H1 (cell line): ENCODE measurements around the gene DLL4. TPM values are rescaled to one million over a fixed set of nuclear protein-coding genes. Genes with fewer than 3 reads are reported as not detected.
"Not testable (repeated sequence)": the region's sequence is repeated elsewhere in the genome, so short reads cannot be mapped to it uniquely, and the experiment has no call there.

Experiments
- CTCF ChIA-PET: fragments of 300-600 bp; sonication (Branson Sonifier 250); formaldehyde crosslinking; loops from one replicate; lab custom pipeline; 2021; ENCODE audit not compliant: partially characterized antibody; lab: Charles Lee
- POLR2A ChIA-PET: fragments of 300-600 bp; sonication (Branson Sonifier 250); formaldehyde crosslinking; loops from one replicate; lab custom pipeline; 2021; ENCODE audit warnings: inconsistent platforms; ENCODE audit not compliant: partially characterized antibody; lab: Charles Lee
- DNase-seq, 2 experiments: peaks; one replicate each; pipeline versions ENCODE4 v3.0.0 to v3.0.0-alpha.2; 2010 to 2022; ENCODE audit warnings: low spot score in 2 of 2, low read depth in 1 of 2, mixed read lengths in 1 of 2
- FAIRE-seq: peaks from 2 replicates; lab custom pipeline; 2011; peaks lifted over from hg19 to GRCh38; lab: Jason Lieb, UNC
- H2AFZ ChIP-seq: 2 replicates; pipeline ENCODE4 v1.8.1; 2012; ENCODE audit warnings: low read length, inconsistent platforms
- H2AK5ac ChIP-seq: 2 replicates; pipeline ENCODE4 v1.6.1; 2013; ENCODE audit warnings: low read depth, low read length
- H2BK120ac ChIP-seq: replicated peaks from 2 replicates; pipeline ENCODE3; 2013; ENCODE audit warnings: low read depth, low read length, inconsistent platforms
- H2BK12ac ChIP-seq: 2 replicates; pipeline ENCODE4 v1.6.1; 2013; ENCODE audit warnings: low read depth, low read length
- H2BK15ac ChIP-seq: 2 replicates; pipeline ENCODE4 v1.6.1; 2013; ENCODE audit warnings: low read length
- H2BK20ac ChIP-seq: 2 replicates; pipeline ENCODE4 v1.6.1; 2013; ENCODE audit warnings: low read length
- H2BK5ac ChIP-seq: 2 replicates; pipeline ENCODE4 v1.6.1; 2013; ENCODE audit warnings: low read depth, low read length
- H3K14ac ChIP-seq: 2 replicates; pipeline ENCODE4 v1.6.1; 2013; ENCODE audit warnings: inconsistent platforms; ENCODE audit not compliant: insufficient read length
- H3K18ac ChIP-seq: 2 replicates; pipeline ENCODE4 v1.6.1; 2013; ENCODE audit warnings: low read length; ENCODE audit errors: extremely low read depth
- H3K23ac ChIP-seq: 2 replicates; pipeline ENCODE4 v1.6.1; 2013; ENCODE audit warnings: inconsistent platforms; ENCODE audit not compliant: insufficient read length
- H3K23me2 ChIP-seq: 2 replicates; pipeline ENCODE4 v1.6.1; 2013; ENCODE audit warnings: low read depth, low read length
- H3K27ac ChIP-seq: 2 replicates; pipeline ENCODE4 v1.6.1; 2011; ENCODE audit warnings: low read depth, low read length, inconsistent platforms
- H3K27me3 ChIP-seq, 4 experiments: replicated peaks in 1 of 4; 1 replicate in 1 of 4; 2 replicates in 3 of 4; pipeline versions ENCODE4 v1.6.1 to v1.8.1; 2011 to 2013; ENCODE audit warnings: low read length in 3 of 4, mild to moderate bottlenecking in 3 of 4, inconsistent platforms in 2 of 4, mixed read lengths in 2 of 4, moderate library complexity in 1 of 4; ENCODE audit not compliant: control insufficient read depth in 3 of 4, insufficient read depth in 3 of 4; ENCODE audit errors: extremely low read depth in 1 of 4
- H3K36me3 ChIP-seq, 4 experiments: 2 replicates each; pipeline versions ENCODE4 v1.6.1 to v1.8.1; 2011 to 2013; ENCODE audit warnings: mild to moderate bottlenecking in 4 of 4, low read length in 3 of 4, moderate library complexity in 2 of 4, control low read depth in 1 of 4, inconsistent platforms in 1 of 4; ENCODE audit not compliant: insufficient read depth in 4 of 4, control insufficient read depth in 2 of 4
- H3K4ac ChIP-seq: replicated peaks from 2 replicates; pipeline ENCODE3; 2013; ENCODE audit warnings: low read length, low read depth, mixed read lengths, inconsistent platforms; ENCODE audit not compliant: insufficient read length
- H3K4me1 ChIP-seq, 4 experiments: replicated peaks in 1 of 4; 1 replicate in 1 of 4; 2 replicates in 3 of 4; pipeline versions ENCODE4 v1.6.1 to v1.8.1; 2011 to 2013; ENCODE audit warnings: low read length in 3 of 4, inconsistent platforms in 2 of 4, mixed read lengths in 1 of 4; ENCODE audit not compliant: insufficient read depth in 4 of 4, control insufficient read depth in 3 of 4
- H3K4me2 ChIP-seq, 2 experiments: 2 replicates each; pipeline versions ENCODE4 v1.6.1 to v1.8.1; 2011 to 2013; ENCODE audit warnings: low read depth in 2 of 2, low read length in 2 of 2, control low read depth in 1 of 2, inconsistent platforms in 1 of 2, mild to moderate bottlenecking in 1 of 2; ENCODE audit not compliant: insufficient read depth in 1 of 2
- H3K4me3 ChIP-seq, 4 experiments: fragments of 200-600, 300-600 bp in 1 of 4; sonication (generic), shearing (Covaris generic), sonication (Bioruptor Twin) in 1 of 4; 2 replicates each; pipeline versions ENCODE4 v1.5.1 to v1.8.1; 2011 to 2016; ENCODE audit warnings: low read length in 4 of 4, low read depth in 3 of 4, control low read depth in 2 of 4, inconsistent platforms in 2 of 4, mild to moderate bottlenecking in 2 of 4, mixed read lengths in 1 of 4, moderate library complexity in 1 of 4; ENCODE audit not compliant: insufficient read depth in 2 of 4; ENCODE audit errors: extremely low read depth in 1 of 4
- H3K56ac ChIP-seq: replicated peaks from 2 replicates; pipeline ENCODE3; 2013; ENCODE audit warnings: low read depth, mild to moderate bottlenecking, mixed read lengths, low read length, inconsistent platforms; ENCODE audit not compliant: insufficient read length
- H3K79me1 ChIP-seq: 2 replicates; pipeline ENCODE4 v1.6.1; 2013; ENCODE audit warnings: low read depth, low read length, control low read depth
- H3K79me2 ChIP-seq, 2 experiments: 2 replicates each; pipeline versions ENCODE4 v1.6.1 to v1.8.1; 2012 to 2013; ENCODE audit warnings: low read length in 2 of 2, mild to moderate bottlenecking in 2 of 2, inconsistent platforms in 1 of 2; ENCODE audit not compliant: insufficient read depth in 2 of 2, control insufficient read depth in 1 of 2
- H3K9ac ChIP-seq, 4 experiments: replicated peaks in 1 of 4; 1 replicate in 1 of 4; 2 replicates in 3 of 4; pipeline versions ENCODE4 v1.6.1 to v1.8.1; 2011 to 2013; ENCODE audit warnings: low read depth in 3 of 4, low read length in 3 of 4, control low read depth in 2 of 4, mild to moderate bottlenecking in 2 of 4, moderate library complexity in 2 of 4, inconsistent platforms in 1 of 4; ENCODE audit errors: extremely low read depth in 1 of 4
- H3K9me3 ChIP-seq, 2 experiments: 2 replicates each; pipeline versions ENCODE4 v1.6.1 to v1.8.1; 2012 to 2013; ENCODE audit warnings: mild to moderate bottlenecking in 2 of 2, moderate library complexity in 2 of 2, control low read depth in 1 of 2, inconsistent platforms in 1 of 2, low read depth in 1 of 2, low read length in 1 of 2, mixed read lengths in 1 of 2; ENCODE audit not compliant: insufficient read depth in 2 of 2
- H4K20me1 ChIP-seq, 2 experiments: replicated peaks in 1 of 2; 2 replicates each; pipeline versions ENCODE3 to v1.8.1; 2011 to 2013; ENCODE audit warnings: inconsistent platforms in 2 of 2, low read length in 2 of 2, mild to moderate bottlenecking in 1 of 2; ENCODE audit not compliant: insufficient read depth in 2 of 2, control insufficient read depth in 1 of 2
- H4K5ac ChIP-seq: 2 replicates; pipeline ENCODE4 v1.6.1; 2013; ENCODE audit warnings: low read length, low read depth, mixed read lengths, inconsistent platforms; ENCODE audit not compliant: insufficient read length
- H4K8ac ChIP-seq: 2 replicates; pipeline ENCODE4 v1.8.0; 2013; ENCODE audit warnings: mild to moderate bottlenecking, moderate library complexity, low read length, inconsistent platforms; ENCODE audit not compliant: insufficient read depth; ENCODE audit errors: extremely low read depth
- H4K91ac ChIP-seq: replicated peaks from 2 replicates; pipeline ENCODE3; 2013; ENCODE audit warnings: low read length, mixed read lengths, inconsistent platforms; ENCODE audit not compliant: insufficient read length
- WGBS, 2 experiments: shearing (Covaris generic) in 1 of 2; methylation state at CpG; one replicate each; pipeline versions ENCODE4 v1.1.6 to v1.1.7; 2013 to 2015; ENCODE audit warnings: low lambda C conversion rate in 2 of 2, mixed read lengths in 2 of 2, inconsistent platforms in 1 of 2, low coverage in 1 of 2, missing lambda C conversion rate in 1 of 2; ENCODE audit not compliant: insufficient replicate concordance in 2 of 2, insufficient coverage in 1 of 2, insufficient read length in 1 of 2; ENCODE audit errors: extremely low coverage in 1 of 2, missing lambda C conversion rate in 1 of 2; 5-methylcytosine and 5-hydroxymethylcytosine counted together
- polyA plus RNA-seq, 7 experiments: library from polyadenylated mRNA; depleted of rRNA in 3 of 7; stranded (reverse) in 5 of 7; unstranded in 2 of 7; fragments of >200 nt in 5 of 7; fragments of 200-250 nt in 2 of 7; gene quantifications; 1 replicate in 5 of 7; 2 replicates in 1 of 7; 4 replicates in 1 of 7; pipeline versions ENCODE4 v1.2.1 to v1.2.3, GENCODE V29; 2011 to 2013; ENCODE audit warnings: missing spikeins in 2 of 7, mixed read lengths in 2 of 7
- total RNA-seq: library from RNA; stranded (reverse); fragmentation: NEBNext Ultra II Directional; extraction: Animal tissue kit (Norgen Biotek cat#: 25700); gene quantifications from 2 replicates; pipeline ENCODE4 v1.2.1, GENCODE V29; 2021

Gene DLL4
- total and polyA plus RNA-seq, 2 of the 8 experiments (the other 6 are each of a cell fraction or from before 2014, with no cell fraction given): 0.23 to 0.60 TPM

DNA sequence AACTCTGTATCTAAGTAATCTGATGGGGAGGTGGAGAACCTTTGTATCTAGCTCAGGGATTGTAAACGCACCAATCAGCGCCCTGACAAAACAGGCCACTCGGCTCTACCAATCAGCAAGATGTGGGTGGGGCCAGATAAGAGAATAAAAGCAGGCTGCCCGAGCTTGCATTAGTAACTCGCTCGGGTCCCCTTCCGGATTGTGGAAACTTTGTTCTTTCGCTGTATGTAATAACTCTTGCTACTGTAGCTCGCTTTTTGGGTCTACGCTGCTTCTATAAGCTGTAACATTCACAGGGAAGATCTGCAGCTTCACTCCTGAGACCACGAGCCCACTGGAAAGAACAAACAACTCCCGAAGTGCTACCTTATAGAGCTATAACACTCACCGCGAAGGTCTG is 33.2 kb downstream of the DLL4 start:
- not testable (repeated sequence) for H3K18ac ChIP-seq, H3K14ac ChIP-seq, H3K9me3 ChIP-seq, H3K9ac ChIP-seq, H2BK12ac ChIP-seq, H3K4me1 ChIP-seq, FAIRE-seq, H4K20me1 ChIP-seq, H3K23me2 ChIP-seq, H3K4me3 ChIP-seq, H3K23ac ChIP-seq, H2AFZ ChIP-seq, H3K79me2 ChIP-seq, H3K4ac ChIP-seq, H2AK5ac ChIP-seq, H3K4me2 ChIP-seq, DNase-seq, H4K5ac ChIP-seq, H2BK120ac ChIP-seq, H3K27ac ChIP-seq, H3K79me1 ChIP-seq, H3K56ac ChIP-seq, H3K27me3 ChIP-seq, H3K36me3 ChIP-seq, H2BK15ac ChIP-seq, H4K8ac ChIP-seq, H2BK5ac ChIP-seq, H2BK20ac ChIP-seq, H4K91ac ChIP-seq
- 96% methylated on average over 14 of the region's 14 CpGs; no CpG with 5 or more reads in 1 of the 2 experiments for WGBS, 2 experiments
- CTCF ChIA-PET: interaction anchor here (0.8 to 5.7 kb wide), 12 partner anchors 8 to 68 kb away, joined by 3 to 56 read pairs (median 9); partner anchors contain the start of gene VPS18
- POLR2A ChIA-PET: interaction anchor here (1.3 to 28.7 kb wide), 4 partner anchors 14 to 67 kb away, joined by 4 to 1505 read pairs (median 108); partner anchors contain the start of genes CHAC1 and DLL4
